Fibroblast of mammary gland (primary cell): ENCODE measurements around the gene PDE4B.

ENCODE experiments used
- DNase-seq: peaks from one replicate; pipeline ENCODE4 v3.0.0-alpha.2; 2010; ENCODE audit warnings: low read depth
- H3K4me3 ChIP-seq: 2 replicates; pipeline ENCODE4 v1.5.1; 2011; ENCODE audit warnings: low read depth, mild to moderate bottlenecking, low read length, moderate library complexity; ENCODE audit not compliant: control insufficient read depth
- CTCF ChIP-seq: conservative IDR thresholded peaks from 2 replicates; pipeline ENCODE4 v1.5.1; 2011; ENCODE audit warnings: low read depth, low read length, inconsistent platforms; ENCODE audit not compliant: control insufficient read depth, insufficient read depth

Gene PDE4B

GRCh38 chr1:66211521-66211920 lies 418.8 kb downstream of the PDE4B start:
- DNase-seq = peak; percentile 11
- no peak overlapping the region for H3K4me3 ChIP-seq
- no peak for TF ChIP-seq CTCF

DNA sequence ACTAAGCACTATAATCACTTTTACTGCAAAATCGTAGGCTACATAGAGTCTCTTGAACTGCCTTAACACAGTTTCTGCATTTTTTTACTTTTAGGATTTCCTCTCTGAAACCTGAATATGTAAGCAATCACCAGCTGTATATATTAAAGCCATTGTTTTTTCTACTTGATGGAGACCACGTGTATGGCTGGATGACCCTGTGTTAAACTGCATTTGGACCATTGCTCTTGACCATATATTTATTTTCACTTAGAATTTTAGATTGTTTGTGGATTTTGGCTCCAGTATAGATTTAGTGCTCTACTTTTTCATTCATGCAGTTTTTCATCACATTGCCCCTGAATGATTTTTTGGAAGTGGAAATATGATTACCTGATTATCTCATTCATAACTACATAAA lies 420.8 kb downstream of the PDE4B start:
- no peak for TF ChIP-seq CTCF
- DNase-seq = no peak
- H3K4me3 ChIP-seq = no peak overlapping the region

- H3K4me3 ChIP-seq = no peak overlapping the region
- TF ChIP-seq CTCF = no peak
- DNase-seq = no peak
Measured at GRCh38 chr1:66214901-66215300, 422.2 kb downstream of the PDE4B start.

GRCh38 chr1:66217021-66217420 lies 424.3 kb downstream of the PDE4B start:
- H3K4me3 ChIP-seq = no peak overlapping the region
- DNase-seq = peak; percentile 92
- TF ChIP-seq CTCF = no peak

GRCh38 chr1:66217561-66217960 lies 424.9 kb downstream of the PDE4B start:
- no peak overlapping the region for H3K4me3 ChIP-seq
- TF ChIP-seq CTCF = no peak
- no peak for DNase-seq

- TF ChIP-seq CTCF = no peak
- H3K4me3 ChIP-seq = no peak overlapping the region
- DNase-seq = no peak
Measured at GRCh38 chr1:66220477-66220876, 427.8 kb downstream of the PDE4B start.

DNA sequence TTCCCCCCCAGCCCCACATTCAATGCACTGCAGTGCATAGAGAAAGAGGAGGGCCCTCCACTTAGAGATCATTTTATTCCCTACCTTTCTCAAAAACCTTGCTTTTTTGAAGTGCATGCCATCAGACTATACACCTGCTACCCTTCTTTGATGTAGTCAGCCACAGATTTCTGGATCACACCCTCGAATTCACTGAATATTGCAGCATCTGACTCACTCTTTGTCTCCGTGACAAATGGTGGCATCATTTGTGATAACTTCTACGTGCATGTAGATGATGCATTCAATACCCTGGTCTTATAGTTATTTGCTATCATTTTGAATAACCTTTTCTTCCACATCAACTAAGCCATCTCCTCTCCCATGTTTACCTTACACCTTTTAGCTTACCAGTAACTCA lies 431.0 kb downstream of the PDE4B start:
- no peak for TF ChIP-seq CTCF
- H3K4me3 ChIP-seq = no peak overlapping the region
- DNase-seq = no peak
